PC-3 (cell line): ENCODE data around the gene VCAN. TPM values are rescaled to one million over a fixed set of nuclear protein-coding genes. Genes with fewer than 3 reads are reported as not detected.

ENCODE experiments used
- ATAC-seq: fragments of 200-7000 bp; cut with Tn5 transposase; 2 replicates; pipeline ENCODE4 v1.9.1; 2020; ENCODE audit warnings: mild to moderate bottlenecking, moderate library complexity
- BruUV-seq: library from RNA; stranded (reverse); fragments of 400-500 nt; replicated peaks from 2 replicates; lab custom pipeline; 2021; lab: Mats Ljungman, UMichigan
- CTCF ChIA-PET: fragments of 300-600 bp; sonication (Branson Sonifier 250); formaldehyde crosslinking; loops from one replicate; lab custom pipeline; 2022; ENCODE audit warnings: antibody characterized with exemption; lab: Charles Lee
- POLR2A ChIA-PET: fragments of 300-600 bp; sonication (Branson Sonifier 250); formaldehyde crosslinking; loops from one replicate; lab custom pipeline; 2022; ENCODE audit warnings: antibody characterized with exemption; ENCODE audit not compliant: unreplicated experiment; lab: Charles Lee
- DNase-seq: peaks from one replicate; pipeline ENCODE4 v3.0.0-alpha.2; 2015
- H2AFZ ChIP-seq: fragments of 300-600 bp; sonication (generic); 2 replicates; pipeline ENCODE4 v1.6.0; 2016; ENCODE audit warnings: antibody characterized with exemption, low read length
- H3F3A ChIP-seq: fragments of 300-600 bp; sonication (generic); one replicate; pipeline ENCODE4 v1.6.0; 2017; ENCODE audit warnings: antibody characterized with exemption, low read length, control low read depth, mild to moderate bottlenecking; ENCODE audit not compliant: unreplicated experiment
- H3K27ac ChIP-seq: fragments of 300-600 bp; sonication (generic); 2 replicates; pipeline ENCODE4 v1.5.1; 2016; ENCODE audit warnings: mild to moderate bottlenecking, low read length
- H3K27me3 ChIP-seq: fragments of 300-600 bp; sonication (generic); 2 replicates; pipeline ENCODE4 v1.6.1; 2016; ENCODE audit warnings: low read length, mixed read lengths
- H3K36me3 ChIP-seq: fragments of 300-600 bp; sonication (generic); 2 replicates; pipeline ENCODE4 v1.6.1; 2016; ENCODE audit warnings: low read depth, mixed run types, low read length, mixed read lengths
- H3K4me1 ChIP-seq: fragments of 300-600 bp; sonication (generic); 2 replicates; pipeline ENCODE4 v1.5.1; 2016; ENCODE audit warnings: low read length; ENCODE audit not compliant: insufficient read depth
- H3K4me2 ChIP-seq: fragments of 300-600 bp; sonication (generic); 2 replicates; pipeline ENCODE4 v1.6.0; 2016; ENCODE audit warnings: low read length
- H3K4me3 ChIP-seq: fragments of 300-600 bp; sonication (generic); 2 replicates; pipeline ENCODE4 v1.5.1; 2016; ENCODE audit warnings: mild to moderate bottlenecking, low read length, mixed read lengths
- H3K79me2 ChIP-seq: fragments of 300-600 bp; sonication (generic); 2 replicates; pipeline ENCODE4 v1.6.1; 2017; ENCODE audit warnings: low read length, mixed read lengths
- H3K9ac ChIP-seq: fragments of 300-600 bp; sonication (generic); 2 replicates; pipeline ENCODE4 v1.6.0; 2016; ENCODE audit warnings: mild to moderate bottlenecking, low read length
- H3K9me2 ChIP-seq: fragments of 300-600 bp; sonication (generic); replicated peaks from 2 replicates; pipeline ENCODE4 v1.6.1; 2016; ENCODE audit warnings: mixed run types, low read length, mixed read lengths
- H3K9me3 ChIP-seq: fragments of 300-600 bp; sonication (generic); 2 replicates; pipeline ENCODE4 v1.6.1; 2016; ENCODE audit warnings: low read length, mixed read lengths
- H4K20me1 ChIP-seq: fragments of 300-600 bp; sonication (generic); 2 replicates; pipeline ENCODE4 v1.6.1; 2016; ENCODE audit warnings: low read length, mixed read lengths
- EZH2 ChIP-seq: fragments of 300-600 bp; sonication (generic); IDR thresholded peaks from one replicate; pipeline ENCODE4 v1.6.1; 2017; ENCODE audit warnings: antibody characterized with exemption, mild to moderate bottlenecking, low read length; ENCODE audit not compliant: unreplicated experiment
- EZH2phosphoT487 ChIP-seq: fragments of 300-600 bp; sonication (generic); IDR thresholded peaks from 2 replicates; pipeline ENCODE4 v1.6.1; 2018; ENCODE audit warnings: mild to moderate bottlenecking, antibody characterized with exemption, low read length, borderline replicate concordance
- intact Hi-C: fragments of 100-400 bp; cut with micrococcal nuclease; formaldehyde crosslinking; loops from 2 replicates; pipeline ENCODE4 v1.9.0; 2023
- total RNA-seq: library from RNA; depleted of rRNA; stranded (reverse); fragments of >200 nt; gene quantifications from 2 replicates; pipeline ENCODE4 v1.2.3, GENCODE V29; 2014
- TF ChIP-seq, protein P1 (sequence below): fragments of 300-600 bp; sonication (generic); conservative IDR thresholded peaks from 2 replicates; pipeline ENCODE4 v1.5.1; 2017; ENCODE audit warnings: antibody characterized with exemption, low read depth, mild to moderate bottlenecking, low read length

VCAN gene
- total RNA-seq, 1 experiment from 2014 or later = 6.2 TPM

DNA sequence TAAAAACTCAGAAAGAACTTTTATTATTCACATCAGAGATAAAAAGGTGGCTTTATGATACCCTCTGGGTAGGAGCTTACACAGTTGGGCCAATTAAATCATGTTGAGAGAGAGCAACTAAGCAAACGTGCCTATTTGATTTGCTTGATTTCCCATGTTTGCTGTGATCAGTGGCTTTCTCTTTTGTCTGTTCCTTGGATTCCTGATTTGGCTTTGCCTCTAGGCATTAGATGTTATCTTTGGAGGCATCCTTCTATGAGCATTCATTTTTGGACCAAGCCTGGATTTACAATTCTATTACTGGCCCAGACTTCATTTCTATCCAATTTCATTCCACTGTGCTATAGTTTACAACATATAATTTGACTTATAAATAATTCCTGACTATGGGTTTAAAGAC lies 35.9 kb downstream of the VCAN start:
- Histone ChIP-seq H3K36me3 (no peaks in the 10 kb centered on the region), H3K27ac (no peak overlapping the region), H4K20me1 (no peaks in the 10 kb centered on the region), H3K4me2 (no peak overlapping the region), H3K4me1 (no peaks in the 10 kb centered on the region), H3K79me2 (no peaks in the 10 kb centered on the region), H3K9me2 (no peaks in the 10 kb centered on the region), H3K4me3 (no peak overlapping the region), H3K9ac (no peak overlapping the region), H2AFZ (no peak overlapping the region), H3K9me3 (no peaks in the 10 kb centered on the region), H3F3A (no peaks in the 10 kb centered on the region), H3K27me3 (no peaks in the 10 kb centered on the region)
- no TSS peak for BruUV-seq
- intact Hi-C loops = no loop called here
- ChIA-PET CTCF (no interaction called here), POLR2A (no interaction called here)
- ATAC-seq (no peak), DNase-seq (no peak)
- TF ChIP-seq EZH2phosphoT487 (no peak), EZH2 (no peak)
- TF ChIP-seq, protein P1, sequence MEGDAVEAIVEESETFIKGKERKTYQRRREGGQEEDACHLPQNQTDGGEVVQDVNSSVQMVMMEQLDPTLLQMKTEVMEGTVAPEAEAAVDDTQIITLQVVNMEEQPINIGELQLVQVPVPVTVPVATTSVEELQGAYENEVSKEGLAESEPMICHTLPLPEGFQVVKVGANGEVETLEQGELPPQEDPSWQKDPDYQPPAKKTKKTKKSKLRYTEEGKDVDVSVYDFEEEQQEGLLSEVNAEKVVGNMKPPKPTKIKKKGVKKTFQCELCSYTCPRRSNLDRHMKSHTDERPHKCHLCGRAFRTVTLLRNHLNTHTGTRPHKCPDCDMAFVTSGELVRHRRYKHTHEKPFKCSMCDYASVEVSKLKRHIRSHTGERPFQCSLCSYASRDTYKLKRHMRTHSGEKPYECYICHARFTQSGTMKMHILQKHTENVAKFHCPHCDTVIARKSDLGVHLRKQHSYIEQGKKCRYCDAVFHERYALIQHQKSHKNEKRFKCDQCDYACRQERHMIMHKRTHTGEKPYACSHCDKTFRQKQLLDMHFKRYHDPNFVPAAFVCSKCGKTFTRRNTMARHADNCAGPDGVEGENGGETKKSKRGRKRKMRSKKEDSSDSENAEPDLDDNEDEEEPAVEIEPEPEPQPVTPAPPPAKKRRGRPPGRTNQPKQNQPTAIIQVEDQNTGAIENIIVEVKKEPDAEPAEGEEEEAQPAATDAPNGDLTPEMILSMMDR = no peak

- H3K9me2 ChIP-seq = no peaks in the 10 kb centered on the region
- no peak for TF ChIP-seq EZH2
- TF ChIP-seq, protein P1 = no peak
- TF ChIP-seq EZH2phosphoT487 = no peak
- no peaks in the 10 kb centered on the region for H3K79me2 ChIP-seq
- no peaks in the 10 kb centered on the region for H3K4me1 ChIP-seq
- H3K36me3 ChIP-seq = no peaks in the 10 kb centered on the region
- no peaks in the 10 kb centered on the region for H3K9me3 ChIP-seq
- H3F3A ChIP-seq = no peaks in the 10 kb centered on the region
- no TSS peak for BruUV-seq
- no peaks in the 10 kb centered on the region for H3K27me3 ChIP-seq
- H4K20me1 ChIP-seq = no peaks in the 10 kb centered on the region
- H3K4me2 ChIP-seq = no peak overlapping the region
- ATAC-seq = no peak
- no peak overlapping the region for H3K27ac ChIP-seq
- no peak overlapping the region for H3K9ac ChIP-seq
- CTCF ChIA-PET = no interaction called here
- POLR2A ChIA-PET = no interaction called here
- no peak for DNase-seq
- no peak overlapping the region for H3K4me3 ChIP-seq
- no peak overlapping the region for H2AFZ ChIP-seq
- intact Hi-C loops = no loop called here
Measured at GRCh38 chr5:83509540-83509939, 38.0 kb downstream of the VCAN start.

- DNase-seq (no peak), ATAC-seq (no peak; the same call in 1 of the 2 replicates)
- ChIA-PET CTCF (no interaction called here), POLR2A (no interaction called here)
- Histone ChIP-seq H3K9ac (no peak overlapping the region), H3K27me3 (no peaks in the 10 kb centered on the region), H3K36me3 (no peaks in the 10 kb centered on the region), H3K4me2 (no peak overlapping the region), H3K9me2 (no peaks in the 10 kb centered on the region), H3K4me1 (no peaks in the 10 kb centered on the region), H3K79me2 (no peaks in the 10 kb centered on the region), H3K4me3 (no peak overlapping the region), H2AFZ (no peak overlapping the region), H4K20me1 (no peaks in the 10 kb centered on the region), H3K27ac (no peak overlapping the region), H3F3A (no peaks in the 10 kb centered on the region), H3K9me3 (no peaks in the 10 kb centered on the region)
- no peak for TF ChIP-seq EZH2
- no peak for TF ChIP-seq EZH2phosphoT487
- TF ChIP-seq, protein P1 = no peak
- no TSS peak for BruUV-seq
- intact Hi-C loops = no loop called here
Measured at GRCh38 chr5:83510260-83510659, 38.7 kb downstream of the VCAN start.
